HG03135 (cell line): ENCODE results near the gene DPYSL4.

Source experiments
- ATAC-seq: cut with Tn5 transposase; IDR thresholded peaks from one replicate; pipeline ENCODE4 v1.9.1; 2021; ENCODE audit warnings: mild to moderate bottlenecking, moderate library complexity; ENCODE audit not compliant: unreplicated experiment

DPYSL4 gene

GRCh38 chr10:132254841-132255240 lies 68.1 kb downstream of the DPYSL4 start:
- ATAC-seq: no peak
